ENCODE measurements around the gene CCR5.
A peak's percentile ranks its signal among the peaks of the same experiment; 100 is the strongest.

CCR5 gene

GRCh38 chr3:46409739-46410489 lies 39.2 kb downstream of the CCR5 start:
- no peak for DNase-seq

- DNase-seq: no peak
These were observed 39.9 kb downstream of the CCR5 start for GRCh38 chr3:46410669-46411068.

- no peak for DNase-seq
These were observed 40.5 kb downstream of the CCR5 start for GRCh38 chr3:46411271-46411670.

- DNase-seq: peak; percentile 2
These were observed 42.1 kb downstream of the CCR5 start for GRCh38 chr3:46412786-46413298.

- DNase-seq: no peak
These were observed 43.2 kb downstream of the CCR5 start for GRCh38 chr3:46413951-46414350.

- DNase-seq: no peak
These were observed 44.0 kb downstream of the CCR5 start for GRCh38 chr3:46414739-46415138.

- DNase-seq: peak; percentile 24
These were observed 45.5 kb downstream of the CCR5 start for GRCh38 chr3:46416125-46416810.

GRCh38 chr3:46416811-46417510 lies 46.2 kb downstream of the CCR5 start:
- no peak for DNase-seq

GRCh38 chr3:46417841-46418611 lies 47.3 kb downstream of the CCR5 start:
- no peak for DNase-seq

- no peak for DNase-seq
These were observed 49.1 kb downstream of the CCR5 start for GRCh38 chr3:46419816-46420215.

GRCh38 chr3:46420931-46421330 lies 50.2 kb downstream of the CCR5 start:
- DNase-seq: no peak

- DNase-seq: peak; percentile 84
These were observed 51.9 kb downstream of the CCR5 start for GRCh38 chr3:46422617-46423016.

- peak; percentile 21 for DNase-seq
These were observed 52.8 kb downstream of the CCR5 start for GRCh38 chr3:46423588-46423987.

Measured in DMS53 (cell line).